Calu3 (cell line): ENCODE measurements around the gene C22orf39. TPM values are rescaled to one million over a fixed set of nuclear protein-coding genes. Genes with fewer than 3 reads are reported as not detected.

Experiments used
- BruUV-seq: library from RNA; stranded (reverse); fragments of 400-500 nt; replicated peaks from 2 replicates; lab custom pipeline; 2021; lab: Mats Ljungman, UMichigan
- CTCF ChIA-PET: fragments of 300-600 bp; sonication (Branson Sonifier 250); formaldehyde crosslinking; loops from one replicate; lab custom pipeline; 2022; ENCODE audit warnings: antibody characterized with exemption; lab: Charles Lee
- DNase-seq: peaks from one replicate; pipeline ENCODE4 v3.0.0; 2022
- H3K27ac Mint-ChIP-seq: one replicate; pipeline ENCODE4 v1.8.0; 2022; ENCODE audit warnings: mixed read lengths; ENCODE audit not compliant: unreplicated experiment
- H3K27me3 Mint-ChIP-seq: one replicate; pipeline ENCODE4 v1.8.0; 2022; ENCODE audit warnings: mixed read lengths; ENCODE audit not compliant: unreplicated experiment
- H3K36me3 Mint-ChIP-seq: one replicate; pipeline ENCODE4 v1.8.0; 2022; ENCODE audit warnings: mild to moderate bottlenecking, moderate library complexity, mixed read lengths; ENCODE audit not compliant: insufficient read depth, unreplicated experiment
- H3K4me1 Mint-ChIP-seq: one replicate; pipeline ENCODE4 v1.8.0; 2022; ENCODE audit warnings: mild to moderate bottlenecking, low read depth, mixed read lengths; ENCODE audit not compliant: unreplicated experiment
- H3K4me3 Mint-ChIP-seq: one replicate; pipeline ENCODE4 v1.8.0; 2022; ENCODE audit warnings: mild to moderate bottlenecking, low read depth, moderate library complexity, mixed read lengths; ENCODE audit not compliant: unreplicated experiment
- H3K9me3 Mint-ChIP-seq: one replicate; pipeline ENCODE4 v1.8.0; 2022; ENCODE audit warnings: low read depth, mixed read lengths; ENCODE audit not compliant: unreplicated experiment
- intact Hi-C: fragments of 100-400 bp; cut with micrococcal nuclease; formaldehyde crosslinking; loops from one replicate; pipeline ENCODE4 v1.10.0; 2022; ENCODE audit not compliant: unreplicated experiment
- total RNA-seq: library from RNA; stranded (reverse); gene quantifications from 2 replicates; pipeline ENCODE4 v1.2.3, GENCODE V29; 2022
- TF ChIP-seq, protein P1 (sequence below): fragments of 200-600 bp; IDR thresholded peaks from one replicate; pipeline ENCODE4 v1.8.0; 2022; ENCODE audit warnings: antibody characterized with exemption; ENCODE audit not compliant: unreplicated experiment

Gene C22orf39
- total RNA-seq, 1 experiment from 2014 or later: 15.7 TPM

DNA sequence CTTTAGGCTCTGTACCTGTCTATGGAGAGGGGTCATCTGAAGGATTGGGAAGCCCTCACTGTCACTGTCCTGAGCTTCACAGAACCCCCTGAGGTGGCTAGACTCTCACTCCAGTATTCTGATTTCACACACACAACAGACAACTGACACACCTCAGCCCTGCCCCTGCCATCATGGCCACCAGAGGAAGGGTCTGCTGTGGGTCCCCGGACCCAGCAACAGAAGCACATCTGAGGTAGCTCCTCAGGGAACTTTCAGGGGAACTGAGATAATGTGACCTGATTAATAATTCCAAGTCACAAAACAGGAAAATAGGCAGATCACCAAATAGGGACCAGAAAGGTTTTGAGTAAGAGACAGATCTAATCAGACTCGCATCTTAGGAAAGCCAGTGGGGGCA, 7.5 kb upstream of the C22orf39 start:
- CTCF ChIA-PET: no interaction called here
- Mint-ChIP-seq H3K4me3 (no peak overlapping the region), H3K9me3 (no peaks in the 10 kb centered on the region), H3K27ac (no peak overlapping the region), H3K36me3 (peaks cover 34% of the 10 kb centered on the region), H3K27me3 (no peaks in the 10 kb centered on the region), H3K4me1 (no peaks in the 10 kb centered on the region)
- DNase-seq: no peak
- no TSS peak for BruUV-seq
- TF ChIP-seq, protein P1, sequence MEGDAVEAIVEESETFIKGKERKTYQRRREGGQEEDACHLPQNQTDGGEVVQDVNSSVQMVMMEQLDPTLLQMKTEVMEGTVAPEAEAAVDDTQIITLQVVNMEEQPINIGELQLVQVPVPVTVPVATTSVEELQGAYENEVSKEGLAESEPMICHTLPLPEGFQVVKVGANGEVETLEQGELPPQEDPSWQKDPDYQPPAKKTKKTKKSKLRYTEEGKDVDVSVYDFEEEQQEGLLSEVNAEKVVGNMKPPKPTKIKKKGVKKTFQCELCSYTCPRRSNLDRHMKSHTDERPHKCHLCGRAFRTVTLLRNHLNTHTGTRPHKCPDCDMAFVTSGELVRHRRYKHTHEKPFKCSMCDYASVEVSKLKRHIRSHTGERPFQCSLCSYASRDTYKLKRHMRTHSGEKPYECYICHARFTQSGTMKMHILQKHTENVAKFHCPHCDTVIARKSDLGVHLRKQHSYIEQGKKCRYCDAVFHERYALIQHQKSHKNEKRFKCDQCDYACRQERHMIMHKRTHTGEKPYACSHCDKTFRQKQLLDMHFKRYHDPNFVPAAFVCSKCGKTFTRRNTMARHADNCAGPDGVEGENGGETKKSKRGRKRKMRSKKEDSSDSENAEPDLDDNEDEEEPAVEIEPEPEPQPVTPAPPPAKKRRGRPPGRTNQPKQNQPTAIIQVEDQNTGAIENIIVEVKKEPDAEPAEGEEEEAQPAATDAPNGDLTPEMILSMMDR: no peak
- intact Hi-C loops: no loop called here

DNA sequence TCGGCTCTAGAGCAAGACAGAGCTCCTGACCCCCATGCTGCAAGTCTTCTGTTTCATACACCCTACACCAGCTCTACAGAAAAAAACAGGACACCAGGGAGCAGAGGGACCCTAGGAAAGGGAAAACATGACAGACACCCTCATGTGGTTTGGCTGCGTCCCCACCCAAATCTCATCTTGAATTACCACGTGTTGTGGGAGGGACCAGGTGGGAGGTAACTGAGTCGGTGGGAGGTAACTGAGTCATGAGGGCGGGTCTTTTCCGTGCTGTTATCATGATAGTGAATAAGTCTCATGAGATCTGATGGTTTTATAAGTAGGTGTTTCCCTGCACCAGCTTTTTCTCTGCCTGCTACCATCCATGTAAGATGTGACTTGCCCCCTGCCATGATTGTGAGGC, 6.6 kb upstream of the C22orf39 start:
- Mint-ChIP-seq H3K4me3 (no peak overlapping the region), H3K36me3 (peaks cover 34% of the 10 kb centered on the region), H3K27me3 (no peaks in the 10 kb centered on the region), H3K9me3 (no peaks in the 10 kb centered on the region), H3K4me1 (no peaks in the 10 kb centered on the region), H3K27ac (no peak overlapping the region)
- DNase-seq: no peak
- CTCF ChIA-PET: no interaction called here
- no TSS peak for BruUV-seq
- TF ChIP-seq, protein P1: no peak
- intact Hi-C loops: no loop called here

DNA sequence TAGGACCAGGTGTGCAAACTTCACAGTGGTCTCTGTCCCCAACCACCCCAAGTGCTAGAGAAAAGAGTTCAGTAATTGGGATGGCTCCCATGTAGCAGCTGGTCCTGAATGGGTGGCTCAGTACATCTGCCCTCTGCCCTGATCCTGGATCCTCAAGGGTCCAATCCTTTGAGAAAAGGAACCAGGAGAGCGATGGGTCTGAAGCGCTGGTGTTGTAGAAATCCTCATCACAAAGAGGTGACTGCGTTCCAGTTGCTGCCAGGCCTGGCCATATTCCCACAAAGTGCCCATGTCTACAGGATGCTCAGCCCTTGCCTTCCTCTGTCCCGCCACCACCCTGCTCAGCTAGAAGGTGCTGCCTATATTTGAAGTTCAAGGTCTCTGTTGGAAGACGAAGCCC, 6.2 kb upstream of the C22orf39 start:
- H3K27me3 Mint-ChIP-seq: no peaks in the 10 kb centered on the region
- TF ChIP-seq, protein P1: no peak
- no peaks in the 10 kb centered on the region for H3K9me3 Mint-ChIP-seq
- peaks cover 34% of the 10 kb centered on the region for H3K36me3 Mint-ChIP-seq
- DNase-seq: no peak
- no peak overlapping the region for H3K27ac Mint-ChIP-seq
- intact Hi-C loops: no loop called here
- CTCF ChIA-PET: no interaction called here
- H3K4me3 Mint-ChIP-seq: no peak overlapping the region
- H3K4me1 Mint-ChIP-seq: no peaks in the 10 kb centered on the region
- BruUV-seq: no TSS peak

DNA sequence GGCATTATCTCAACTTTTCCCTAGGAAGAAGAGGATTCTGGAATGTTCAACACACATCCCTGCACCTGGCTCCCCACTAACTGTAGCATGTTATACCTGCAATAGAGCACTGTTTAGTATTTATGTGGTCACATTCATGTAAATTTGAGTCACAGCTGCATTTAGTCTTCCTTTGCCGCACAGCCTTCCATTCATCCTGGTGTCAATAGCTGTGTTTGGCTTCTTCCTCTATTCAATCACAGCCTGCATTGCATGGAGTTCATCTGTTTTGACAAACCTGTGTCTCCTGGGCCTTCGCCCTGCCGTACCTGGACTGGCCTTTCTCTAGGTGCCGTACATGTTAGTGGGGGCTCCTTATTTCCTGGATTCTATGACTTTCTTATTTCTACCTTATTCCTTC, 4.1 kb upstream of the C22orf39 start:
- peak overlapping the region; percentile 7 for H3K27ac Mint-ChIP-seq
- CTCF ChIA-PET: no interaction called here
- TF ChIP-seq, protein P1: no peak
- H3K4me3 Mint-ChIP-seq: no peak overlapping the region
- H3K9me3 Mint-ChIP-seq: no peaks in the 10 kb centered on the region
- DNase-seq: no peak
- H3K4me1 Mint-ChIP-seq: peaks cover 7% of the 10 kb centered on the region
- H3K36me3 Mint-ChIP-seq: peaks cover 56% of the 10 kb centered on the region
- intact Hi-C loops: no loop called here
- H3K27me3 Mint-ChIP-seq: no peaks in the 10 kb centered on the region
- BruUV-seq: no TSS peak
